Mammary epithelial cell (primary cell): ENCODE data around the gene KCNH6.

ENCODE experiments used
- CTCF ChIP-seq, 2 donors: IDR thresholded peaks in 1 of 2; conservative IDR thresholded peaks in 1 of 2; 2 replicates each; pipeline ENCODE4 v1.5.1; 2011 to 2012; ENCODE audit warnings: inconsistent platforms in 2 of 2, low read length in 2 of 2, mild to moderate bottlenecking in 2 of 2, control low read depth in 1 of 2, low read depth in 1 of 2; ENCODE audit not compliant: insufficient read depth in 1 of 2; ENCODE audit errors: extremely low read depth in 1 of 2
- EZH2 ChIP-seq: IDR thresholded peaks from 2 replicates; pipeline ENCODE4 v1.6.1; 2012; ENCODE audit warnings: low read length, inconsistent platforms, borderline replicate concordance

- TF ChIP-seq CTCF (conservative IDR thresholded peaks at IDR 0.05 in 1 of 2, IDR thresholded peaks at IDR 0.05 in 1 of 2; ENCODE audit: extremely low read depth in 1 of 2, insufficient read depth in 1 of 2, low read depth in 1 of 2, low read length in 2 of 2) (no peak), EZH2 (no peak)
Measured at GRCh38 chr17:63514477-63514876, 8.7 kb upstream of the KCNH6 start.
